Keratinocyte (primary cell): ENCODE data around the gene HNRNPAB. TPM values are rescaled to one million over a fixed set of nuclear protein-coding genes. Genes with fewer than 3 reads are reported as not detected.

ENCODE experiments used
- DNase-seq: peaks from one replicate; pipeline ENCODE4 v3.0.0-alpha.2; 2011; ENCODE audit warnings: low read depth, missing footprints, low spot score
- FAIRE-seq: peaks from 2 replicates; lab custom pipeline; 2011; peaks lifted over from hg19 to GRCh38; lab: Jason Lieb, UNC
- H2AFZ ChIP-seq: 2 replicates; pipeline ENCODE4 v1.6.0; 2012; ENCODE audit warnings: low read length, control low read depth, inconsistent platforms; ENCODE audit not compliant: control insufficient read depth
- H3K27ac ChIP-seq: 2 replicates; pipeline ENCODE4 v1.5.1; 2011; ENCODE audit warnings: low read length; ENCODE audit not compliant: control insufficient read depth, insufficient read depth
- H3K27me3 ChIP-seq: 3 replicates; pipeline ENCODE4 v1.6.0; 2011; ENCODE audit warnings: low read length; ENCODE audit not compliant: control insufficient read depth, insufficient read depth; ENCODE audit errors: extremely low read depth
- H3K36me3 ChIP-seq, 2 experiments: 2 replicates in 1 of 2; 3 replicates in 1 of 2; pipeline ENCODE4 v1.5.1; 2011; ENCODE audit warnings: low read length in 2 of 2, mild to moderate bottlenecking in 1 of 2; ENCODE audit not compliant: control insufficient read depth in 2 of 2, insufficient read depth in 2 of 2; ENCODE audit errors: extremely low read depth in 1 of 2
- H3K4me1 ChIP-seq: 3 replicates; pipeline ENCODE4 v1.5.1; 2011; ENCODE audit warnings: low read length; ENCODE audit not compliant: control insufficient read depth, insufficient read depth; ENCODE audit errors: extremely low read depth
- H3K4me2 ChIP-seq: 3 replicates; pipeline ENCODE4 v1.6.0; 2011; ENCODE audit warnings: low read depth, low read length; ENCODE audit not compliant: control insufficient read depth, insufficient read depth; ENCODE audit errors: extremely low read depth
- H3K4me3 ChIP-seq, 3 experiments: fragments of 200-600 bp in 1 of 3; sonication (generic) in 1 of 3; 2 replicates in 2 of 3; 3 replicates in 1 of 3; pipeline ENCODE4 v1.5.1; 2011 to 2016; ENCODE audit warnings: low read length in 3 of 3, mild to moderate bottlenecking in 3 of 3, control low read depth in 2 of 3, inconsistent platforms in 1 of 3, low read depth in 1 of 3, mixed read lengths in 1 of 3, mixed run types in 1 of 3, moderate library complexity in 1 of 3; ENCODE audit not compliant: control insufficient read depth in 2 of 3, insufficient read depth in 2 of 3; ENCODE audit errors: extremely low read depth in 1 of 3
- H3K79me2 ChIP-seq: 2 replicates; pipeline ENCODE4 v1.6.0; 2012; ENCODE audit warnings: low read length; ENCODE audit not compliant: control insufficient read depth, insufficient read depth
- H3K9ac ChIP-seq: 3 replicates; pipeline ENCODE4 v1.6.0; 2011; ENCODE audit warnings: low read length; ENCODE audit not compliant: control insufficient read depth, insufficient read depth; ENCODE audit errors: extremely low read depth
- H3K9me1 ChIP-seq: 3 replicates; pipeline ENCODE4 v1.6.0; 2011; ENCODE audit warnings: low read length; ENCODE audit not compliant: control insufficient read depth, insufficient read depth; ENCODE audit errors: extremely low read depth
- H3K9me3 ChIP-seq: 2 replicates; pipeline ENCODE4 v1.5.1; 2012; ENCODE audit warnings: low read depth, low read length; ENCODE audit not compliant: control insufficient read depth
- H4K20me1 ChIP-seq: 3 replicates; pipeline ENCODE4 v1.6.0; 2011; ENCODE audit warnings: low read length; ENCODE audit not compliant: control insufficient read depth, insufficient read depth; ENCODE audit errors: extremely low read depth
- EZH2 ChIP-seq: IDR thresholded peaks from one replicate; pipeline ENCODE4 v1.6.1; 2012; ENCODE audit warnings: inconsistent platforms, mild to moderate bottlenecking, low read length, moderate library complexity
- dilution Hi-C: fragments of 300-500 bp; cut with MboI; formaldehyde crosslinking; loops from one replicate; pipeline ENCODE4 v1.7.0; 2020; ENCODE audit warnings: low sequenced_read_pairs; ENCODE audit not compliant: extremely low pct_ligation_motif_present
- polyA plus RNA-seq, 5 experiments: library from polyadenylated mRNA; depleted of rRNA in 3 of 5; stranded (reverse) in 3 of 5; stranded (forward) in 1 of 5; unstranded in 1 of 5; fragments of >200 nt; gene quantifications; 1 replicate in 1 of 5; 2 replicates in 3 of 5; 3 replicates in 1 of 5; pipeline versions ENCODE4 v1.2.1 to v1.2.3, GENCODE V29; 2011 to 2012; ENCODE audit warnings: missing spikeins in 2 of 5, low read depth in 1 of 5, low replicate concordance in 1 of 5
- TF ChIP-seq, protein P1 (sequence below), 3 experiments: IDR thresholded peaks in 1 of 3; conservative IDR thresholded peaks in 1 of 3; optimal IDR thresholded peaks in 1 of 3; 2 replicates in 2 of 3; 3 replicates in 1 of 3; pipeline versions ENCODE3 to v1.5.1; 2011; ENCODE audit warnings: low read length in 3 of 3, mild to moderate bottlenecking in 3 of 3, moderate library complexity in 2 of 3, control low read depth in 1 of 3, inconsistent platforms in 1 of 3; ENCODE audit not compliant: insufficient read depth in 2 of 3; ENCODE audit errors: extremely low read depth in 1 of 3

HNRNPAB gene
- polyA plus RNA-seq, 1 donor (not counting 4 experiments of a cell fraction or from before 2014, with no cell fraction given): 161 TPM

DNA sequence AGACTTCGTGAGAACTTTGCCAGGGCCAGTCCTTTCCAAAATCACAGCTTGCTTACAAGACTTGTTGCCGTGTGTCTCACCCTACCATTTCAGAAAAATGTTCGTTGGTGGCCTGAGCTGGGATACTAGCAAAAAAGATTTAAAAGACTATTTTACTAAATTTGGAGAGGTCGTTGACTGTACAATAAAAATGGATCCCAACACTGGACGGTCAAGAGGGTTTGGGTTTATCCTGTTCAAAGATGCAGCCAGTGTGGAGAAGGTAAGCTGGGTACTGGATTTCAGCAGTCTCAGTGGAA, 1.4 kb downstream of the HNRNPAB start:
- H3K4me3 ChIP-seq: peak overlapping the region; percentile 80 to 96 (median 85)
- H3K4me1 ChIP-seq: peaks cover 19% of the 10 kb centered on the region
- peak overlapping the region; percentile 95 for H3K4me2 ChIP-seq
- TF ChIP-seq EZH2: no peak
- TF ChIP-seq, protein P1, sequence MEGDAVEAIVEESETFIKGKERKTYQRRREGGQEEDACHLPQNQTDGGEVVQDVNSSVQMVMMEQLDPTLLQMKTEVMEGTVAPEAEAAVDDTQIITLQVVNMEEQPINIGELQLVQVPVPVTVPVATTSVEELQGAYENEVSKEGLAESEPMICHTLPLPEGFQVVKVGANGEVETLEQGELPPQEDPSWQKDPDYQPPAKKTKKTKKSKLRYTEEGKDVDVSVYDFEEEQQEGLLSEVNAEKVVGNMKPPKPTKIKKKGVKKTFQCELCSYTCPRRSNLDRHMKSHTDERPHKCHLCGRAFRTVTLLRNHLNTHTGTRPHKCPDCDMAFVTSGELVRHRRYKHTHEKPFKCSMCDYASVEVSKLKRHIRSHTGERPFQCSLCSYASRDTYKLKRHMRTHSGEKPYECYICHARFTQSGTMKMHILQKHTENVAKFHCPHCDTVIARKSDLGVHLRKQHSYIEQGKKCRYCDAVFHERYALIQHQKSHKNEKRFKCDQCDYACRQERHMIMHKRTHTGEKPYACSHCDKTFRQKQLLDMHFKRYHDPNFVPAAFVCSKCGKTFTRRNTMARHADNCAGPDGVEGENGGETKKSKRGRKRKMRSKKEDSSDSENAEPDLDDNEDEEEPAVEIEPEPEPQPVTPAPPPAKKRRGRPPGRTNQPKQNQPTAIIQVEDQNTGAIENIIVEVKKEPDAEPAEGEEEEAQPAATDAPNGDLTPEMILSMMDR (optimal IDR thresholded peaks at IDR 0.05 in 1 of 3, IDR thresholded peaks at IDR 0.05 in 1 of 3, conservative IDR thresholded peaks at IDR 0.05 in 1 of 3; ENCODE audit: extremely low read depth in 1 of 3, insufficient read depth in 2 of 3, low read length in 3 of 3): no peak
- peaks cover 11% of the 10 kb centered on the region for H3K9me1 ChIP-seq
- H3K9me3 ChIP-seq: no peaks in the 10 kb centered on the region
- FAIRE-seq: no peak
- dilution Hi-C loops: no loop called here
- H2AFZ ChIP-seq: no peak overlapping the region
- H3K27ac ChIP-seq: peak overlapping the region; percentile 67
- peak overlapping the region; percentile 84 for H3K9ac ChIP-seq
- no peak for DNase-seq
- H4K20me1 ChIP-seq: peaks cover 41% of the 10 kb centered on the region
- H3K79me2 ChIP-seq: peaks cover 46% of the 10 kb centered on the region
- H3K36me3 ChIP-seq: peaks cover 26 to 40% of the 10 kb centered on the region in 2 experiments
- no peaks in the 10 kb centered on the region for H3K27me3 ChIP-seq

DNA sequence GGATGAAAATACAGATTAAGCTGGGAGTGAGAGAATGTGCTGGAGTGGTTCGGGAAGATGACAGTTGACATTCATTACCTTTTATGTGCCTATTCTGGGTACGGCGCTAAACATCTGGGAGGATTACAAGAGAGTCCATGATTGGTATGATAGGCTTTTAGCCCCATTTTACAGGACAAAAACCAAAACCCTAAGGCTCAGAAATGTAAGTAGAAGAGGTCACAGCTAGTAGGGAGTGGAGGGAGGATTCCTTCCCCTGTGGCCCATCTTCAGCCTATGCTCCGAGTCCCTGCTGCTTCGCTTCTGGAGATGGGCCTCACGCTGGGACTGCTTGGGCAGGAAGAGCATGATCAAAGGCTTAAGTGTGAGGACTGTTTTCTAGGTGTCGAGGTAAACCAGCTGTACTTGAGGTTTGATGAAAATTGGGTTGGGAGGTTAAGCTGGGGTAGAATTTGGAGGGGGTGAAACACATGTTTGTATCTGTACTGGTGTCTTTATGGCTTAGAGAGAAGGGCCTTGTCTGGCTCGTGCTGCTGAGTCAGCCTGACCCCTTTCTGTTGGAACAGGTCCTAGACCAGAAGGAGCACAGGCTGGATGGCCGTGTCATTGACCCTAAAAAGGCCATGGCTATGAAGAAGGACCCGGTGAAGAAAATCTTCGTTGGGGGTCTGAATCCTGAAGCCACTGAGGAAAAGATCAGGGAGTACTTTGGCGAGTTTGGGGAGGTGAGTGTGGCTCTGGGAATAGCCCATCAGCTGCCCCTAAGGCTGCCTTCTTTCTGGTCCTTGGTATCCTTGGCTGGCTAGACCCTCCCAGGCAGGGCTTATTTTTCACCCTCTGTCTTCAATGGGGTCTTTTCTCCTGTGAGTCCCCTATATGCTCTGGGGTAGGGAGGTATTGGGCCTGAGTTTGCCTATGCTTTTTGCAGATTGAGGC, 2.1 kb downstream of the HNRNPAB start:
- dilution Hi-C loops: no loop called here
- DNase-seq (no peak), FAIRE-seq (no peak)
- H3K27ac ChIP-seq: peak overlapping the region; percentile 37
- peak overlapping the region; percentile 80 to 96 (median 85) for H3K4me3 ChIP-seq
- peak overlapping the region; percentile 84 for H3K9ac ChIP-seq
- TF ChIP-seq, protein P1 (optimal IDR thresholded peaks at IDR 0.05 in 1 of 3, IDR thresholded peaks at IDR 0.05 in 1 of 3, conservative IDR thresholded peaks at IDR 0.05 in 1 of 3; ENCODE audit: extremely low read depth in 1 of 3, insufficient read depth in 2 of 3, low read length in 3 of 3): no peak
- no peak for TF ChIP-seq EZH2
- H3K27me3 ChIP-seq: no peaks in the 10 kb centered on the region
- peaks cover 46% of the 10 kb centered on the region for H3K79me2 ChIP-seq
- H2AFZ ChIP-seq: no peak overlapping the region
- peaks cover 11% of the 10 kb centered on the region for H3K9me1 ChIP-seq
- no peaks in the 10 kb centered on the region for H3K9me3 ChIP-seq
- H3K4me2 ChIP-seq: peak overlapping the region; percentile 95
- H3K36me3 ChIP-seq: peaks cover 27 to 43% of the 10 kb centered on the region in 2 experiments
- peaks cover 44% of the 10 kb centered on the region for H4K20me1 ChIP-seq
- peaks cover 19% of the 10 kb centered on the region for H3K4me1 ChIP-seq
